Stimulated activated naive CD8-positive, alpha-beta T cell treated with anti-CD3 and anti-CD28 coated beads, Interleukin-15, Interleukin-2, amounts not matched to agents 100 U/mL and 50 U/mL, for 24 hours (primary cell): ENCODE data around the gene FKBP1A.

ENCODE experiments used
- ATAC-seq: fragments of 150-1000 bp; cut with Tn5 transposase; one replicate; pipeline ENCODE4 v1.10.0; 2021
- DNase-seq: peaks from one replicate; pipeline ENCODE4 v3.0.0; 2021

FKBP1A gene

DNA sequence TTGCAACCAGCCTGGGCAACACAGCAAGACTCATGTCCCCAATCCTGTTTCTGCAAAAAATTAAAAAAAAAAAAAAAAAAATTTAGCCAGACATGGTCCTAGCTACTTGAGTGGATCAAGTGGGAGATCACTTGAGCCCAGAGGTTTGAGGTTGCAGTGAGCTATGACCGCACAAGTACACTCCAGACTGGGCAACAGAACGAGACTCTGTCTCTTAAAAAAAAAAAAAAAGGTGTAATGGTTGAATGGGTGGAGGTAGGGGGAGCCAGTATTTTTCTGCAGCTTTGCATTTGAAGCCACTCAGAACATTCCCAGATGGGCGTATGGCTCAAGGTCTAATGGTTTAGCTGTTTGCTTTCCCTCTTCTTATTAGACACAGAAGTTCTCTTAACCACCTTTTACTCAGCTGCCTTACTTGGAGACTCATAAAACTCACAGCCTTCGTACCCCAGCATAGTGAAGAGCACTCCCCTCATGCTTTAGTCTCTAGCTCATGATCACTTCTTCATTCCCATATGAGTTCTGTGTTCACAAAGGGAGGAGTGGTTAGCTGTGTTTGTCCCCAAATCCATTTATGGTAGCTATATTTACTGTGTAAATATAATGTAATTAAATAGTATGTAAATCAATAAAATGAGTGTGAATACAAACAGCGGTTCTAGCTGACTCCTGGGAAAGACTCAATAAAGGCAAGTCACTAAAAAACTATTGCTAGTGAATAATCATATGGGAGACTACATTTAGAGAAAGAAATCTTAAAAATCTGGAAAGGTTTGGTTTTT is 9.0 kb downstream of the FKBP1A start:
- ATAC-seq (no peak), DNase-seq (no peak)

DNA sequence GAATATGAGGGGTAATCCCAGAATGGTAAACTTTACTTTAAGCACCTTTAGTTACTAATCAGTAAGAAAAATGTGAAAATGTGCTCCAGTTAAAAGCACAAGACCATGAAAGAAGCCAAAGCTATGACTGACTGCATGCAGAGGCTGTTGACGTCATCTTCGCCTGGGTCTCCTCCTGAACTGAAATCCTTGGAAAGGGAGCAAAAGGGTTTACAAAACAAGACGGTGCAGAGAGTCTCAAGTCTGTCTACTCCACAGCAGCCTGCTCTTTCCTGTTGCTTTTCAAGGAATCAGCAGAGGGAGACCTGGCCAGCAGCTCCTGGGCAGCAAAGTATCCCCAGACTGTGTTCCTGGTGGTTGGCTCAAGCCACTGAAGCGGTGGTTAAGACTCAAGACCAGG is 10.2 kb downstream of the FKBP1A start:
- DNase-seq (no peak), ATAC-seq (no peak)

DNA sequence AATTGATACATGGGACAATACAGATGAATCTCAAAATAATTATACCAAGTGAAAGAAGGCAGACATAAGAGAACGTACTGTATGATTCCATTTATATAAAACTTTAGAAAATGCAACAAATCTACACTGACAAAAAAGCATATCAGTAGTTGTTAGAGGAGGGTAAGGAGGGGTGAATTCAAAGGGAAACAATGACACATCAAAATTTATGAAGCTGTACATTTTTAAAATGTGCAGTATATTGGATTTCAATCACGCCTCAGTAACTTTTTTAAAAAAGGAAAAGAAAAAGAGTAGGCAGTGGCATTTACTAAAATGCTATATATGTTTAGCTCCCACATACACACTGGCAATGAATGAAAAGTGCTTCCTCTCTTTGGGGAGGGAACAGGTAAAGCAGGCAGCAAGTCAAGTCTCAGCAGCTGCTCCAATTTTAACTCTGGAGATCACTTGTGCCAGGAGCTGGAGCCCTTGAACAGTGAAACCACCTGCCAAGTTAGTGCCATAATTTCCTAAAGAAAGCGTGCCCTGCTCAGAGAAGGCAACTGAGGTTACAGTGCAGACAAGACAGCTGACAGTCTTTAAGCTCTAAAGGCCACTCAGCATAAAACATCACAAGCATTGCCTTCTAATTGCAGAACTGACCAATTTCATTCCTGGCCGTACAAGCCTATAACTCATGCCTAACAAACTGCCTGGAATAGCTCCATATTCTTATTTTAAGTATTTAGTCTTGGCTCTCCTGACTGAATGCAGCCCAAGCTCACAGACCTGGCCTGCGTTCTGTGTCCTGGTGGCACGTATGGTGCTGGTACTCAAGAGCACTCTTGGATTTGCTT is 10.9 kb downstream of the FKBP1A start:
- no peak for DNase-seq
- no peak for ATAC-seq

- no peak for ATAC-seq
- DNase-seq, result no peak
Measured at GRCh38 chr20:1378735-1379125, 14.1 kb downstream of the FKBP1A start.

- ATAC-seq, result peak; percentile 33
Measured at GRCh38 chr20:1377984-1378734, 14.7 kb downstream of the FKBP1A start.

GRCh38 chr20:1377341-1377871 is 15.4 kb downstream of the FKBP1A start:
- DNase-seq (no peak), ATAC-seq (peak; percentile 77)

More at GRCh38 chr20:1377984-1378734, 14.7 kb downstream of the FKBP1A start:
- DNase-seq, result no peak

GRCh38 chr20:1376408-1377270 is 16.2 kb downstream of the FKBP1A start:
- no peak for ATAC-seq
- no peak for DNase-seq

DNA sequence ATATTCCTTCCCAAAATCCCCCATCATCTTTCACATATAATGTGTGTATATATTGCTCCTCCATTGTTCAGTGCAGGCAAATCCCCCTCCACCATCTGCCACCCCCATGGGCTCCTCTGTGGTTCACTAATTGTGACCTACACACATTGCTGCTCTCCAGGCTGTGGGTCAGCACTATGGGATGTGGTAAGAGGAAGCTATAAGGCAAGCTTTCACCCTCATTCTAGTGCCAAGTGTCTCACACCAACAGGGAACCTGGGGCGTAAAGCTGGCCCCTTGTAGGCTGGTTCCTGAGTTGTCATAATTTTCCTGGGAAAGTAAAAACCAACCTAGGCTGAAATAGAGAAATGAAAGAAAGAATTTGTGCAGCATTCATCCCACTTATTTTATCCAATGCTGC is 16.8 kb downstream of the FKBP1A start:
- DNase-seq (no peak), ATAC-seq (no peak)

GRCh38 chr20:1375515-1375914 is 17.3 kb downstream of the FKBP1A start:
- ATAC-seq, result no peak

GRCh38 chr20:1374246-1374645 is 18.6 kb downstream of the FKBP1A start:
- ATAC-seq, result no peak
- no peak for DNase-seq

More at GRCh38 chr20:1375515-1375914, 17.3 kb downstream of the FKBP1A start:
- no peak for DNase-seq

- DNase-seq (no peak), ATAC-seq (no peak)
Measured at GRCh38 chr20:1373614-1374013, 19.2 kb downstream of the FKBP1A start.

- no peak for ATAC-seq
Measured at GRCh38 chr20:1373036-1373435, 19.8 kb downstream of the FKBP1A start.

GRCh38 chr20:1371830-1372539 is 20.9 kb downstream of the FKBP1A start:
- no peak for ATAC-seq
- DNase-seq, result no peak

More at GRCh38 chr20:1373036-1373435, 19.8 kb downstream of the FKBP1A start:
- no peak for DNase-seq

DNA sequence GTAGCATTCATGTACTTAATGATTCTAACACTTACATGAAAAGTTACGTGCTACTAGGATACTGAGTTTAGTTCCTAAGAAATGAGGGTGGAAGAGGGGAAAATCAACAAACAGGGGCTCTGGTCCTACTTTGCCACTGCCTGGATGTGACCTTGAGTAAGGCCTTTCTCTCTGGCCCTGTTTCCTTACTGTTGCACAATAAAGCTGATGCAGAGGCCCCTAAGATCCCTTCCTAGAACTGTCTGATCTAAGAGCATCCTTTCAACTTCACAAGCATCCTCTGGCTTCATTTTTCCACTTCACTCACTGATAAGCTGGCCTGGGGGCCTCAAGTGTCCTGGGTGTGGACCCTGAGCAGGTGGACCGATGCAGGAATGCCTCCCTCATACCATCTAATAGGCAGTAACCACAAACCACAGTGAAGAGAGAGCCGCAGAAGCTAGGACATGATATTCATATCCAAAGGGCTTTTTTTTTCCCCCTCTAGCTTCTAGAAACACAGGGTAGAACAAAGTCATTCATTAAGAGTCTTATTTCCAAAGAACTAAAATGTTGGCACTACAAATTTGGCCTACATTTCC is 21.6 kb downstream of the FKBP1A start:
- ATAC-seq (no peak), DNase-seq (no peak)

GRCh38 chr20:1370548-1371110 is 22.2 kb downstream of the FKBP1A start:
- ATAC-seq (no peak), DNase-seq (no peak)

DNA sequence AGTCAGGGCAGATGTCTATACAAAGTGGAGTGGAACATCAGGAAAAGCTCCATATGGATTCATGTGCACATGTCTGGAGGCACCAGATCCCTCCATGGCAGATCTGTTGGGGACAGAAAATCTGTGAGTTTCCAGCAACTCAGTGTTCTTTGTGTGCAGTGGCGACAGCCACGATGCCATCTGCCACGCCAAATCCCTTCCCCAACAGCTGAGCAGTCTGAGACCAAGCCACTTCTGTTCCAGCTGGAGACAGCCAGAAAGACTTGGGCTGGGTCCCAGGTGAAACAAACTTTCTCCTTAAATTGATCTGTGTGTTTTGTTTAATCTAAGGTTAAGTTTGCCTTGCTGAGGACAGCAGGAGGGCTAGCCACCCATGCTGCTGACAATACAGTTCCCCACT is 22.9 kb downstream of the FKBP1A start:
- DNase-seq, result no peak
- no peak for ATAC-seq

DNA sequence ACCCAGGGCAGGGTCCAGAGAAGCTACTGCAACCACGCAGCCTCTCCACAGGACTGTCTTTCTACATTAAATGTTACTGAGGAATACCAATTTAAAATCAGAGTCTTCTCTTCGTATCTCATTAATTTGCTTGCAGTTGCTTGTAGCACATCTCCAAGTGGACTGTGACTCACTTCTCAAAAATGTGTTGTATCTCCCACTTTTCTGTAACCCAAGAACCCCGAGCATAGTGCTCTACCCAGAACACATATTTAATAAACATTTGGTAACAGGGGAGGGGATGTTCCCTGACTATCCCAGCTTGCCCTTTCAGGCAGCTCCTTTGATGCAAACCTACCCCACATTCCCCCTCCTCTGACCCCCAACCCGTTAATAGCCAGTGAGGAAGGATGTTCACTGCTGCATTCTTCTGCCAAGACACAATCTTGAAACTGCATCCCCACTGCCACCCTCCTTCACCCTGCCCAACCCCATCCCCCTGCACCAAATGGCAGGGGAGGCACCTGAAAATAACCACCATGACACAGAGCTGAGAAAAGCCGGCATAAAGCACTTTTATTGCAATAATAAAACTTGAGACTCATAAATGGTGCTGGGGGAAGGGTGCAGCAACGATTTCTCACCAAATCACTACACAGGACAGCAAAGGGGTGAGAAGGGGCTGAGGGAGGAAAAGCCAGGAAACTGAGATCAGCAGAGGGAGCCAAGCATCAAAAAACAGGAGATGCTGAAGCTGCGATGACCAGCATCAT is 24.2 kb downstream of the FKBP1A start:
- DNase-seq (no peak), ATAC-seq (no peak)

- DNase-seq, result no peak
- ATAC-seq, result no peak
Measured at GRCh38 chr20:1367479-1367878, 25.4 kb downstream of the FKBP1A start.

DNA sequence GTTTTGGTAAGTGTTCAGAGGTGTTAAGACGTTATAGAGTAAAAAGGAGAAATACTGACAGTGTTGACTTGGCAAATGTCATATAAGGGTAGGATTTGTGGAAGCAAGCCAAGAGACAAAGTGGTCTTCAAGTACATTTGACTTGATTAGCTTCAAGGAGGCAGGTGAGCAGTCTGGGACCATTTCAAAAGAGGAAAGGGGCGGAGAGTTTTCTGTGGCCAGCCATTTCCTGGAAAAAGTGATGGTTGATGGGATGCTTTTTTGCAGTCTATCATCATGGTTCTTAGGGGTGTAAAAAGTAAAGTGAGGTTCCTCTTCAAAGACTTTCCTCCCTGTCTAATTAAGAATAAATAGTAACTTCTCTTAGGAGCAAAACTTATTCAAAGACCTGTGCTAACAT is 28.7 kb downstream of the FKBP1A start:
- DNase-seq, result no peak
- no peak for ATAC-seq
